DOHH2 (cell line): Measurements from ENCODE around the gene SLC9A9.

ENCODE experiments used
- H3F3A ChIP-seq: fragments of 200-600 bp; sonication (generic), shearing (Covaris generic); 2 replicates; pipeline ENCODE4 v1.6.0; 2016; ENCODE audit warnings: antibody characterized with exemption, mild to moderate bottlenecking; ENCODE audit not compliant: control insufficient read depth, insufficient read depth
- H3K27ac ChIP-seq: fragments of 200-600 bp; sonication (generic); 2 replicates; pipeline ENCODE4 v1.5.1; 2014; ENCODE audit warnings: low read depth, mild to moderate bottlenecking, low read length, moderate library complexity
- H3K27me3 ChIP-seq: fragments of 200-600 bp; sonication (generic); 2 replicates; pipeline ENCODE4 v1.6.1; 2014; ENCODE audit warnings: mild to moderate bottlenecking, low read length, mixed read lengths; ENCODE audit not compliant: control insufficient read depth
- H3K36me3 ChIP-seq: fragments of 200-600 bp; sonication (generic); 2 replicates; pipeline ENCODE4 v1.6.1; 2014; ENCODE audit warnings: mild to moderate bottlenecking, low read length, moderate library complexity, mixed read lengths; ENCODE audit not compliant: control insufficient read depth
- H3K4me1 ChIP-seq: fragments of 200-600 bp; sonication (generic); 2 replicates; pipeline ENCODE4 v1.6.1; 2014; ENCODE audit warnings: mild to moderate bottlenecking, low read length, mixed read lengths; ENCODE audit not compliant: control insufficient read depth
- H3K4me2 ChIP-seq: fragments of 200-600 bp; sonication (generic); 2 replicates; pipeline ENCODE4 v1.6.0; 2014; ENCODE audit warnings: mild to moderate bottlenecking, low read length, moderate library complexity
- H3K4me3 ChIP-seq: fragments of 200-600 bp; sonication (generic); 2 replicates; pipeline ENCODE4 v1.5.1; 2014; ENCODE audit warnings: mild to moderate bottlenecking, low read length, mixed read lengths
- H3K79me2 ChIP-seq: fragments of 200-600 bp; sonication (generic); 2 replicates; pipeline ENCODE4 v1.6.1; 2014; ENCODE audit warnings: mild to moderate bottlenecking, low read length, mixed read lengths; ENCODE audit not compliant: control insufficient read depth
- H3K9me2 ChIP-seq: fragments of 200-600 bp; sonication (generic); replicated peaks from 2 replicates; pipeline ENCODE4 v1.6.1; 2014; ENCODE audit warnings: mild to moderate bottlenecking, low read length, mixed read lengths; ENCODE audit not compliant: control insufficient read depth
- H3K9me3 ChIP-seq: fragments of 200-600 bp; sonication (generic); 2 replicates; pipeline ENCODE4 v1.6.1; 2014; ENCODE audit warnings: antibody characterized with exemption, low read length, mixed read lengths; ENCODE audit not compliant: control insufficient read depth, insufficient read depth
- H4K20me1 ChIP-seq: fragments of 200-600 bp; sonication (generic); 2 replicates; pipeline ENCODE4 v1.6.0; 2014; ENCODE audit warnings: low read depth, mild to moderate bottlenecking, antibody characterized with exemption, low read length, moderate library complexity; ENCODE audit not compliant: control insufficient read depth, insufficient read depth
- EZH2phosphoT487 ChIP-seq: fragments of 200-600 bp; sonication (generic); IDR thresholded peaks from 2 replicates; pipeline ENCODE4 v1.6.1; 2017; ENCODE audit warnings: borderline replicate concordance, mild to moderate bottlenecking, antibody characterized with exemption, low read length, moderate library complexity, mixed read lengths
- TF ChIP-seq, protein P1 (sequence below): fragments of 200-600 bp; sonication (generic); IDR thresholded peaks from one replicate; pipeline ENCODE4 v1.5.1; 2014; ENCODE audit warnings: antibody characterized with exemption, mild to moderate bottlenecking, low read depth, low read length; ENCODE audit not compliant: poor library complexity, severe bottlenecking

SLC9A9 gene

DNA sequence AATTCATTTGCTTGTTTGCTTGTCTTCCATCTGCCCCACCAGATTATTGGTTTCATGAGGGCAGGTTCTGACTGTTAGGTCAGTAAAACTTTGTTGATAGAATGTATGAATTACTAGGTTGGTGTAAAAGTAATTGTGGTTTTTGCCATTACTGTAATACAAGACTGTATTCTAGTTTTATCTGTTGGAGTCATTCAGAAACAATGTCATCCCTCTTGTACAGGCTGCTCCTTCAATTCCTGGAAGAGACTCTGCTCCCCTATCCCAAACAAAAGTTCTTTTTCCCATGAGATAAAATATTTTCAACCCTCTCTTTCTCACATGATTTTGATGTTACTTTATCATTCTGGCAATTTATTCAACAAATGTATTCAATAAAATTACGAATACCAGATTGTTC, 613.7 kb downstream of the SLC9A9 start:
- Histone ChIP-seq H3K27ac (no peak overlapping the region), H3K27me3 (no peaks in the 10 kb centered on the region), H3K36me3 (no peaks in the 10 kb centered on the region), H3K79me2 (no peaks in the 10 kb centered on the region), H3F3A (no peaks in the 10 kb centered on the region), H3K4me3 (no peak overlapping the region), H3K4me2 (no peak overlapping the region), H4K20me1 (no peaks in the 10 kb centered on the region), H3K9me2 (no peaks in the 10 kb centered on the region), H3K4me1 (peaks cover 33% of the 10 kb centered on the region), H3K9me3 (no peaks in the 10 kb centered on the region)
- no peak for TF ChIP-seq EZH2phosphoT487
- TF ChIP-seq, protein P1, sequence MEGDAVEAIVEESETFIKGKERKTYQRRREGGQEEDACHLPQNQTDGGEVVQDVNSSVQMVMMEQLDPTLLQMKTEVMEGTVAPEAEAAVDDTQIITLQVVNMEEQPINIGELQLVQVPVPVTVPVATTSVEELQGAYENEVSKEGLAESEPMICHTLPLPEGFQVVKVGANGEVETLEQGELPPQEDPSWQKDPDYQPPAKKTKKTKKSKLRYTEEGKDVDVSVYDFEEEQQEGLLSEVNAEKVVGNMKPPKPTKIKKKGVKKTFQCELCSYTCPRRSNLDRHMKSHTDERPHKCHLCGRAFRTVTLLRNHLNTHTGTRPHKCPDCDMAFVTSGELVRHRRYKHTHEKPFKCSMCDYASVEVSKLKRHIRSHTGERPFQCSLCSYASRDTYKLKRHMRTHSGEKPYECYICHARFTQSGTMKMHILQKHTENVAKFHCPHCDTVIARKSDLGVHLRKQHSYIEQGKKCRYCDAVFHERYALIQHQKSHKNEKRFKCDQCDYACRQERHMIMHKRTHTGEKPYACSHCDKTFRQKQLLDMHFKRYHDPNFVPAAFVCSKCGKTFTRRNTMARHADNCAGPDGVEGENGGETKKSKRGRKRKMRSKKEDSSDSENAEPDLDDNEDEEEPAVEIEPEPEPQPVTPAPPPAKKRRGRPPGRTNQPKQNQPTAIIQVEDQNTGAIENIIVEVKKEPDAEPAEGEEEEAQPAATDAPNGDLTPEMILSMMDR: no peak

DNA sequence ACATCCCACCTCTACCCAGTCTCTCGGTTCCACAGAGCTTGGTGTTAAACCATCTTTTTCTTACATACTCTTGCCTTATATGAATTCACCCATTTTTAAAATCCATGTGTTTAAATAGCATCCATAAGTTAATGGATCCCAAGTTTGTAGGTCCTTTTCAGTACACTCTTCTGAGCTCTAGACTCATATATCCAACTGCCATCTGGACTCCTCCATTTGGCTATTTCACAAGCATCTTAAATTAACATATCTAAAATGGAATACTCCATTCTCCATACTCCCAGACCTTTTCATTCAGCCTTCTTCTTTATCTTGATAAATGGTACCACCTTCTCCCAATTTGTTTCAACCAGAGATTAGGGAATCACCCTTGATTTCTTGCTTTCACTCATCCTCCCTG, 615.3 kb downstream of the SLC9A9 start:
- Histone ChIP-seq H4K20me1 (no peaks in the 10 kb centered on the region), H3K27ac (no peak overlapping the region), H3K36me3 (no peaks in the 10 kb centered on the region), H3F3A (no peaks in the 10 kb centered on the region), H3K4me3 (no peak overlapping the region), H3K27me3 (no peaks in the 10 kb centered on the region), H3K4me1 (peaks cover 31% of the 10 kb centered on the region), H3K9me2 (no peaks in the 10 kb centered on the region), H3K4me2 (no peak overlapping the region), H3K9me3 (no peaks in the 10 kb centered on the region), H3K79me2 (no peaks in the 10 kb centered on the region)
- TF ChIP-seq, protein P1: no peak
- TF ChIP-seq EZH2phosphoT487: no peak

DNA sequence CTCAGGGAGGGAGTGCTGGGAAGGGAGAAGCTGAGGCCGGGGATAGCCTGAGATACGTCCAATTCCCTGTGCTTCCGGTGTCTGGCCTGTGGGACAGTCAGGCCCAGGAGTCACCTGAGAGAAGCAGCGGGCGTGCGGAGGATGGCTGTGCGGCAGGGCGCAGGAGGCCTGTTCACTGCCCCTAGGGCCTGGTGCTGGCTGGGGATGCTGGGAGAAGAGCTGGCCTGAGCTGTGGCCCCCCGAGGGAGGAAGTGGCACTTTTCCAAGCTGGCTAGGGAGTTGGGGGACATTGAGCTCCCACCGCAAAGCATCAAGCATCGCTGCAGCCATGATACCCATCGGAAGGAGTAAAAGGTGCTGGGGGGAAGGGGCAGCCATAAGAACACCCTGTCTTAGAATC, 619.9 kb downstream of the SLC9A9 start:
- Histone ChIP-seq H3K79me2 (no peaks in the 10 kb centered on the region), H3K4me1 (peaks cover 5% of the 10 kb centered on the region; the same call in 1 of the 2 replicates), H3K9me3 (no peaks in the 10 kb centered on the region), H3F3A (no peaks in the 10 kb centered on the region), H4K20me1 (no peaks in the 10 kb centered on the region), H3K27ac (no peak overlapping the region), H3K36me3 (no peaks in the 10 kb centered on the region), H3K4me3 (no peak overlapping the region), H3K4me2 (no peak overlapping the region), H3K9me2 (no peaks in the 10 kb centered on the region), H3K27me3 (no peaks in the 10 kb centered on the region)
- no peak for TF ChIP-seq EZH2phosphoT487
- TF ChIP-seq, protein P1: no peak
